Measurements from ENCODE around the gene PRR18. TPM values are rescaled to one million over a fixed set of nuclear protein-coding genes. Genes with fewer than 3 reads are reported as not detected.

PRR18 gene
- total RNA-seq, 1 donor from 2014 or later = 0.60 TPM

- no peak overlapping the region for H3K27ac Mint-ChIP-seq
- no peaks in the 10 kb centered on the region for H3K9me3 Mint-ChIP-seq (ENCODE audit: low read depth)
- no peaks in the 10 kb centered on the region for H3K4me1 Mint-ChIP-seq (ENCODE audit: low read depth)
- peaks cover 52% of the 10 kb centered on the region for H3K27me3 Mint-ChIP-seq
- TF ChIP-seq CTCF (IDR thresholded peaks at IDR 0.05; ENCODE audit: unreplicated experiment) = no peak
- no peaks in the 10 kb centered on the region for H3K36me3 Mint-ChIP-seq (ENCODE audit: insufficient read depth)
- no peak for DNase-seq (ENCODE audit: low spot score, unreplicated experiment)
- no peak overlapping the region for H3K4me3 Mint-ChIP-seq (ENCODE audit: low read depth)
These were observed 49.3 kb downstream of the PRR18 start for GRCh38 chr6:166258854-166259276.

GRCh38 chr6:166257911-166258318 is 50.3 kb downstream of the PRR18 start:
- Mint-ChIP-seq H3K27ac (no peak overlapping the region), H3K4me3 (ENCODE audit: low read depth) (no peak overlapping the region), H3K27me3 (peaks cover 56% of the 10 kb centered on the region), H3K4me1 (ENCODE audit: low read depth) (no peaks in the 10 kb centered on the region), H3K9me3 (ENCODE audit: low read depth) (no peaks in the 10 kb centered on the region), H3K36me3 (ENCODE audit: insufficient read depth) (no peaks in the 10 kb centered on the region)
- DNase-seq (ENCODE audit: low spot score, unreplicated experiment) = no peak
- no peak for TF ChIP-seq CTCF (IDR thresholded peaks at IDR 0.05; ENCODE audit: unreplicated experiment)

Other genes starting within 250 kb of the PRR18 start
- gene TBXT, start 140.5 kb downstream of the PRR18 start, total RNA-seq = not detected in 2 replicates
- 25.4 and 29.8 TPM in 2 replicates for gene SFT2D1, start 34.2 kb upstream of the PRR18 start, total RNA-seq
- gene MPC1, start 74.5 kb upstream of the PRR18 start, total RNA-seq = 20.3 and 20.6 TPM in 2 replicates